Measurements from ENCODE around the gene GPR157.

Gene GPR157

DNA sequence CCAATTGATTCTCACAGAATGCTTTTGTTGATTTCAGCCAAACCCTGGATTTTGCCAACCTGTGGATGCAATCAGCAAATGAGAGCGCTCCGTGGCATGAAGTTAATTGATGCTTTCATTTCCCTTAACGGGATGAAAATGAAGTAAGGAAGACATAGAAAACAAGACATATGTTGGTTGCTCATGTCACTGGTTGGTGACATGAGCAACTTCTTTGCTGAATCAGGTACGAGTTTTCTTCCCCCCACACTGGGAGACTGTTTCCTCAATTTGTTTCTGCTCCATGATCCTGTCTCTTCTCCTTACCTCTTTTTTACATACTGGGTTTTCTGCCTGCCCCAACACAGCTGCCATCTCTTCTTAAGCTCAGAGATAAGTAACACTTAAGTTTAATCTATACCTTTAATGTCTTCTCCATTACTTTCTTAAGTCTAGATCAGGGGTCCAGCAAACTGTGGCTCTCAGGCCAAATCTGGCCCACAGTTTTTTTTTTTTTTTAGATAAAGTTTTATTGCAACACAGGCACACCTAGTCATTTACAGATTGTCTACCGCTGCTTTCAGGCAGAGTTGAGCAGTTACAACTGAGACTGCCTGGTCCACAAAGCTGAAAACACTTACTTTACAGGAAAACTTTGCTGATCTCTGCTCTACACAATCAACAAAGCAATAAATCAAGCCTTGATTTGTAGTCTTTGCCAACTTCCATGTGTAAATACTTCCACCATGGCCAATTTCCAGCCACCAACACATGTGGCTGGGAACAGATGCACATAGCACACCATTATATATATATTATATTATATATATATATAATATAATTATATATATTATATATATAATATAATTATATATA, 13.3 kb downstream of the GPR157 start:
- DNase-seq: peak in 1 of 2 donors; percentile 4

DNA sequence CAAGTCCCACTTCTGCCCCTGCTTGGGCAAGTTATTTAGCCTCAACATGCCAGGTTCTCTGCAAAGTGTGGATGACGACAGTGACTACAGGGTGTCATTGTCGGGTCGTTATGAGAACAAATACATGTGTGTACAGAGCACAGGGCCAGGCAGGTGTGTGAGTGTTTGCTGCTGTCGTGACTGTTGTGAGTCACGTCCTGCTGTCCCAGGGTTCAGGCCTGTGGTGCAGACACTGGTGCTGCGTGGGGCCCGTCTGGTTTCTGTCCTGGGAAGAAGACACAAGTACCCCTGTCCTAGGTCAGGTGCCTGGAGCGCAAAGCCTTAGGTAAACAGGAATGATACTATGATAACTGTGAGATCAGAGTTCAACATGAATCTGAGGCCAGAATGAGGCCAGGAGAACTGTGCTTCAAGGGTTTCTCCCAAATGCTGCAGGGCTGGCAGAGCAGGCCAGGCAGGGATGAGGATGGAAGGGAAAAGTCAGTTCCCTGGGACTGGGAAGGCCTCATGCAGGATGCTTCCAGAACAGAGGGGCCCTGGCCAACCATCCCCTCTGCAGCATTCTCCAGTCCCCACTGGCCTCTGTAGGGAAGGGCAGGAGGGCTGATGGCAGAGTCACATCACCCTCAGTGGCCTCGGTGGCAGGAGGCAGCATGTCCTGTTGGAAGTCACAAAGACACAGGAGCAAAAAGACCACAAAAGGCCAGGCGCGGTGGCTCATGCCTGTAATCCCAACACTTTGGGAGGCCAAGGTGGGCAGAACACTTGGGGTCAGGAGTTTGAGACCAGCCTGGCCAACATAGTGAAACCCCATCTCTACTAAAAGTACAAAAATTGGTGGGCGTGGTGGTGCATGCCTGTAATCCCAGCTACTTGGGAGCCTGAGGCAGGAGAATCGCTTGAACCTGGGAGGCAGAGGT, 15.7 kb downstream of the GPR157 start:
- DNase-seq: no peak

DNA sequence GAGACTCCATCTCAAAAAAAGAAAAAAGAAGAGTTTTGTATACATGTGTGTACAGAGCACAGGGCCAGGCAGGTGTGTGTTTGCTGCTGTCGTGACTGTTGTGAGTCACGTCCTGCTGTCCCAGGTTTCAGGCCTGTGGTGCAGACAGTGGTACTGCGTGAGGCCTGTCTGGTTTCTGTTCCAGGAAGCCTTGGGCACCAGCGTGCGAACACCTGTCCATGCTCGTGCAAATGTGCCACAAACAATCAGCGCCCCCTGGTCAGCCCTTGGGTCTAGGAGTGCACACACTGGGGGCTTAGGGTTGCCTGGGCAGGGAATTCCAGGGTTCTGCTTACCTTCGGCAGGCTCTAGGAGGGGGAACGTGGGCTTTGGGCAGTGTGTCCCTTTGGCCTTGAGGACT, 16.9 kb downstream of the GPR157 start:
- no peak for DNase-seq

DNA sequence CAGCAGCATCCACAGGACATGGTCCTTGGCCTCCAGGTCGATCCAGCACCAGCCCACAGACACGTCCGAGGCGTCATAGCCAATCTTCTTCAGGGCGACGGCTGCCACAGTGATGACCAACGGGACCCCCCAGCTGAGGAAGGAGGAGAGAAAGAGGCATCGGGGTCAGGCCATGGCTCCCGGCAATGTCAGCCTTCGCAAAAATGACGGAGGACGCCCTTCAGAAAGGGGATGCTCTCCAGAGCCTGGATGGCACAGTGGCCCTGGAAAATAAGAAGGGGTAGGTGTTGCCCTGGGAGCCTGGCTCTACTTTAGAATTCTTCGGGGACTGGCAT, 17.6 kb downstream of the GPR157 start:
- no peak for DNase-seq

DNA sequence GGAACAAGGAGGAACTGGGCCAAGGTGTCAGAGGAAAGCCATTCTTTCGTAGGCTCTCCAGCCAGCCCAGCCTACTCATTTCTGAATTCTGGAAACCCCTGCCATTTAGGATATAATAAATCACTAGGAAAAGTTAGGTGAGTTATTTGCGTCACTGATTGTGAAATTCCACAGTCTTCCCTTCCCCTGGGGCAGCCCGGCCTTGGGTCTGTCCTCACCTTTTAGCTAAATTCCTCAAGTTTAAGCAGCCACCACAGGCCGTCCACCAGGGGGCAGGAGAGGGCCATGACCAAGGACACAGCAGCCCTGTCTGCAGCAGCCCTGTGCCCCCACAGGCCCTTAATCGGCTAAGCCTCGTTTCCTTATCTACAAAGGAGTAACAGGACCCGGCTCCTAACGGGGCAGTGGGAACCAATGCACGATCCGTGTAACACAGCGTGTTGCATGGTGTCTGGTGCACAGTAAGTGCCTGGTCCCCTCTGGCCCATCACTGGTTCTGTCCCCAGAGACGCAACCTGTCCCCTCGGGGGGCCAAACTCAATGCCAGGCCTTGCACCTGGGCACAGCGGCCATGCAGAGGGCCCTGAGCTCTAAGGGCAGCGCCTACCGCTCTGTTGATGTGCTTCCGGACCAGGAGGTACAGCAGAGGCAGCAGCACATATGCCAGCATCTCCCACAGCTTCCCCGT, 18.1 kb downstream of the GPR157 start:
- DNase-seq: peak; percentile 74 to 84

DNA sequence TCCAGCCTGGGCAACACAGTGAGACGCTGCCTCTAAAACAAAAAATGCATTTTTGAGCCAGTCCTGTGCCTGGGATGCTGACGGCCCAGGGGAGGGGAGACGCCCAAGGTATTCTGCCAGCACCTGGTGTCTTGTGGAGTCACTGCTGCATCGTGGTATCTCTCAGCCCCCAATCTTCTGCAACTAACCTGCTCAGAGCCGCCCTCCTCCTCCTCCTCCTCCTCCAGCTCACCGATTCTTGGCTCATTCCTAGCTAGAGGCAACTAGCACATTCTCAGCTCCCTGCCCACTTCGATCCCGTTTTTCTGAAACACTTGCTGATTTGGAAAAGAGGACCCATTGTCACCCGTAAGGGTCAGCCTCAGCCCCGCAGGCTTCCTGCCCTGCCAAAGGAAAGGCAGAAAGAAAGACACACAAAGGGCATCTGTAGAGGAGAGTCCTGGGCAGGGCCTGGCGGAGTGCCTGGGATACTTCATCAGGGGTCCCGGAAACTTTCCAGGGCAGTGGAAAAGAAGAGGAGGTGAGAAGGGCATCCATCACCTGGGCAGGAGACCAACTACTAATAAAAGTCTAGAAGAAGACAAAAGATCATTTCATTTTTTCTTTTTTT, 20.7 kb downstream of the GPR157 start:
- DNase-seq: no peak

DNA sequence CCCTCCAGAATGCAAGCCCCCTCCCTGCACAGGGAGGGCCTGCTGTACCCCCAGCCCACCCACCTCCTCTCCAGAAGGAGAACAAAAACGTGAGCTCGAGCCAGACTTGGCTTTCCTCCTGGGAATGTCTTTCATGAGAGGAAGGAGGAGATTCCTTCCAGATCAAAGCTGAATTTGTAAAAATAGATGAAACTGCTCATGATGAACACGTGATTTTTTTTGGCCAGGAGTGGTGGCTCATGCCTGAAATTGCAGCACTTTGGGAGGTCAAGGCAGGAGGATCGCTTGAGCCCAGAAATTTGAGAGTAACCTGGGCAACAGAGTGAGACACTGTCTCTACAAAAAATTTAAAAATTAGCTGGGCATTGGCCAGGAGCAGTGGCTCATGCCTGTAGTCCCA, 21.8 kb downstream of the GPR157 start:
- no peak for DNase-seq

DNA sequence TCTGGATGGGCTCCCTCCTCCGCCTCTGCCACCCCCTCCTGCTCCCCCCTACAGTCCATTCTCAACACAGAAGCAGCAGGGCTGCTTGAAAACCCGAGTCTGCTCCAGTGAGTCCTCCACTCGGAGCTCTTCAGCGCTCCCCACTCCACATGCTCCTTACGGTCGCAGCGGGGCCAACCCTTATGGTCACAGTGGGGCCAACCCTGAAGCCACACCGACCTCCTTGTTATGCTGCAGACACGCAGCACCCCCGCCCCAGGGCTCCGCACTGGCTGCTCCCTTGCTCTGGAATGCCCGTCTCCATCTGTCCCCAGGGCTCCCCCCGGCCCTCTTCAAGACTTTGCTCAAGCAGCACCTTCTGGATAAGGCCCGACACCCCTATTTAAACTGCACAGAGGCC, 22.6 kb downstream of the GPR157 start:
- no peak for DNase-seq

DNA sequence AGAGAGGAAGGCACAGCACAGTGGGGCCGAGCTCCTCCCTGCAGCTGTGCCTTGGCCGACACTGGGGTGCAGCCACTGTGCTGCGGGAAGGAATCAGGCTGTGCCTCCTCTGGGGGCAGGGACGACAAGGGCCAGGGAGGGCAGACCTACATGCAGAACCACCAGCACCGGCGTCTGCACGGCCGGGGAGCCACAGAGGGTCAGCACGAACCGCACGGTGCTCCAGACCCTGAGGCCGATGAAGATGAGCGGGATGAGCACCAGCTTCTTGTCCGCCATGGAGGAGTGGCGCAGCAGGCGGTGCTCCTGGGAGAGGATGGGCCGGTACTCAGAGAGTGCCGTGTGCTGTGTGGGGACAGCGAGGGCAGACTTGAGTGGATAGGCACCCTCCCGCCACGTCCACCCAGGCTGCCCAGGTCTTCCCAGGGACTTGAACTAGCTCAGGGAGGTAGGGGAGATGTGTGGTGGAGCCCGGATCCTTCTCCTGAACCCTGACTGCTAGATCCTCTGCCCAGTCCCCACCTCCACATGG, 23.5 kb downstream of the GPR157 start:
- no peak for DNase-seq

DNA sequence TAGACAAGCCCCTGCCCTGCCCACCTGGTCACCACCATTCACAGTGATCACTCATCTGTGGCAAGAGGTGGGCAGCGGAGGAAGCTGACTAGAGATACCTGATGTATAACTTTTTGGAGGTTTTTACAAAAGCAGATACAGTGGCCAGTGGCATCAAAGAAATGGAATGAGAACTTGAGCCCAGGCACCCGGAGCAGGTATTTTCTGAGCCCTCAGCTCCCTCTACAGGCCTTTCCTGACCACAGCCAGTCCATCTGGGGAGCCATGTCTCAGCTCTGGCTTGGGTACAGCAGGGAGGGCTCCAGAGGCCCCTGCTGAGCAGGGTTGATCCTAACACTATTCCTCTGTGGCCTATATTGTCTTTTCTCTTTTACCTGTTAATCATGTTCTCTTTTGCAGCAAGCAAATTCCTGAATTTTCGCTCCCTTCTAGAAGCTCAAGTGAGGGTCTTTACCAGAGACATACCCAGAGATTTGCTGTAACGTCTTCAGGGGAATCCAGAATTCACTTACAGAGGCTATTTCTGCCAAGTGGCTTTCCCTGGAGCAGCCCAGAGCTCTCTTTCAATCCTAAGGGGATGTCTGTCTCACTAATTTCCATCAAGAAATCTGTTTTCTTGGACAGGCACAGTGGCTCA, 27.3 kb downstream of the GPR157 start:
- DNase-seq: peak; percentile 56 to 77

DNA sequence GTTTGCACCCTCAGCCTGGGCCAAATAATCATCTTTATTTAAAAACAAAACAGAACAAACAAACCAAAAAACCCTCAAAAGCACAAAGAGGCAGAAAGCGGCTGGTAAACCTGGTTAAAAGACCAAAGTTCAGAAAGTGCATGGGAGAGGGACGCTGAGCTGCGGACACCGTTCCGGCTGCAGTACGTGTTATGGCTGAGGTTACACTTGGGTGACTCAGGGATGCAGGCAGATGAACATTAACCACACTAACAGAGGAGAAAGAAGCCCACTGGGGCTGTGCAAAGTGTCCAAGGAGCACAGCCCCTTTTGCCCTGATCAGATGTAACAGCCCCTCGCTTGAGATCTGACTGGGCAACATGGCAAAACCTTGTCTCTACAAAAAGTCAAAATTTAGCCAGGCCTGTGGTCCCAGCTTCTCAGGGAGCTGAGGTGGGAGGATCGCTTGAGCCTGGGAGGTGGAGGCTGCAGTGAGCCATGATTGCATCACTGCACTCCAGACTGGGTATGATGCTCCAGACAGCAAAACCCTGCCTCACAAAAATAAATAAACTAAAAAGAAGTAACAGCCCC, 28.3 kb downstream of the GPR157 start:
- no peak for DNase-seq

DNA sequence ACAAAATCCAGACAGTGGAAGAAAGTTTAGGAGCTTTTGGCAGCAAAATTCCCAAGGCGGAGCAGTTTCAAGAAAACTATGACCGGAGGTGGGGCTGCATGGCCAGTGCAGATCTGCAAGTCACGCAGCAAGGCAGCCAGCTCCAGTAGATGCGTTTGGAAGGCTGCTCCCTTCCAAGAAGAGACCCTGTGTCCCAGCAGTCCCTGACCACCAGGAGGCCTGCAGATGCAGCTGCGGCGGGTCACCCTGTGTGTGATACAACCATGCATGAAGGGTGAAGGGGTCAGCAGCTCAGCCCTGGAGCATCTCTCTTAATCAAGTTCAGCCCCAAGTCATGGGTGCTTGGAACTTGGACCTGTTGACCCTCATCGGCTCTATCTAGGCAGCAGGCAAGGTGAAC, 29.3 kb downstream of the GPR157 start:
- no peak for DNase-seq

DNA sequence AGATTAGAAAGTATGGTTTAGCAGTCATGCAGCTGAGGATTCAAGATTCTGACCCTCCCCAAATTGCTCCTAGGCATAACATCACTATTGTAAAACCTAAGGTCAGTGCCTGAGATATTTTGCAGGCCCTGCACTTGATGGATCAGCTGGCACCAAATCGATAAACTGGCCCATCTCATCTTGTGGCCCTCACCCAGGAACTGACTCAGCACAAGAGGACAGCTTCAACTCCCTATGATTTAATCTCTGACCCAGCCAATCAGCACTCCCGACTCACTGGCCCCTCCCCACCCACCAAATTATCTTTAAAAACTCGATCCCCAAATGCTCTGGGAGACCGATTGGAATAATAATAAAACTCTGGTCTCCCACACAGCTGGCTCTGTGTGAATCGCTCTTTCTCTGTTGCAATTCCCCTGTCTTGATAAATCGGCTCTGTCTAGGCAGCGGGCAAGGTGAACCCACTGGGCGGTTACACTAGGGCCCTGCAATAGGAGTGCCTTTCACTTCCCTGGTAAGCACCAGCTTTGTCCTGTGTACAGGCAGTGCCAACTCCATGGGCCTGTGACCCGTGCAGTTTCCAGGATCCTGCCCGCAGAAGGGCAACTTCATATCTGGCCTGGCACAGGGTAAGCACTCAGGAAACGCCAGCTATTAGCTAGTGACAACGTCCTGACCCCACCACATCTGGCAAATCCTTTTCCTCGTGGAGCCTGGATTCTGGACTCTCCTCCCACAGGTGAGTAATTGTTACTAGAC, 30.8 kb downstream of the GPR157 start:
- no peak for DNase-seq

DNA sequence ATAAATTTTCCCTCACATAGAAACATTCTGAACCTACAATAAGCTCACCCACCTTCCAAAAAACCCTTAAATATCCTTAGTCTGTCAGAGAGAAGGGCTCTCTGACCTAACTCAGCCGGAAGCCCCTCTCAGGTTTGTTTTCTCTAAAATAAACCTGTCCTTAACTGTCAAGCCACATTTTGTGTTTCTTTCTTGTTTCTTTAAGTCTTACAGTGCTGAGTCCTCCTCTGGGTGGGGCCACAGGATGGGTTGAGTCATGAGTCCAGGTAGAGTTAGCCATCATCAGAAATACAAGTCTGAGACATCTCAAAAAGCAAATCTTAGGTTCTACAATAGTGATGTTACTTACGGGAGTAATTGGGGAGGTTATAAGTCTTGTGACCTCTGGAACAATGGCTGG, 33.1 kb downstream of the GPR157 start:
- DNase-seq: no peak

DNA sequence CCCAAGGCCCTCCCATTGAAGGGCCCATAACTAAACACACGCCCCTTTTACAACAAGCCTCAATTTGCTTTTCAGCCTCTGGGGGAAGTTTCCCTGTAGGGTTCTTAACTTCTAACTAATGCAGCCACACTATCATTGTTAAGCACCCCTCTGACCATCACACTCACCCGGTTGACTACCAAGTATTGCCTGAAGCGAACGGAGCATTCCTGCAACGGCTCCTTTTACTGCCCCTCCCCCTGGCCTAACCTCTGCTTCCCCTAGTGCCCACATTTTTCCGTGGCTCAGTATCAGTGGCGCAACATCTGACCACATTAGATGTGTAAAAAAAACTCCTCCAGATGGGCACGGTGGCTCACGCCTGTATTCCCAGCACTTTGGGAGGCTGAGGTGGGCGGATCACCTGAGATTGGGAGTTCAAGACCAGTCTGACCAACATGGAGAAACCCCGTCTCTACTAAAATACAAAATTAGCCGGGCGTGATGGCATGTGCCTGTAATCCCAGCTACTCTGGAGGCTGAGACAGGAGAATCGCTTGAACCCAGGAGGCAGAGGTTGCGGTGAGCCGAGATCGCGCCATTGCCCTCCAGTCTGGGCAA, 34.8 kb downstream of the GPR157 start:
- peak; percentile 32 to 54 for DNase-seq

DNA sequence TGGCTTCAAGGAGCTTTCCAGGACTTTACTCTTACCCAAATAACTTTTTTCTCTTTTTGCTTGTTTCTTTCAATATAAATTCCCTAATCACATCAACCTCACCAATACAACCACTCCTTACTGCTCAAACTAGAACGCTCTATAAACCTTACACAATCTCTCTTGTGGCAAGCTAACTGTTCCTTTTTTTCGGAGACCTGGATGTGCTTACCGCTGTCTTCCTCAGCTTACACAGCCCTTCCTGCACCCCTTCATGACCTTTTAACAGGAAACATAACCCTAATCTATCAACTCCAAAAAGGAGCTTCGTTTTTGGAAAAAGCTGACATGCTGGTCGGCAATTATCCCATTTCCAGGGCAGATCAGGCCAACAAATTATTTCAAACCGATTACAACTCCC, 35.3 kb downstream of the GPR157 start:
- DNase-seq: peak in 1 of 2 donors; percentile 32

DNA sequence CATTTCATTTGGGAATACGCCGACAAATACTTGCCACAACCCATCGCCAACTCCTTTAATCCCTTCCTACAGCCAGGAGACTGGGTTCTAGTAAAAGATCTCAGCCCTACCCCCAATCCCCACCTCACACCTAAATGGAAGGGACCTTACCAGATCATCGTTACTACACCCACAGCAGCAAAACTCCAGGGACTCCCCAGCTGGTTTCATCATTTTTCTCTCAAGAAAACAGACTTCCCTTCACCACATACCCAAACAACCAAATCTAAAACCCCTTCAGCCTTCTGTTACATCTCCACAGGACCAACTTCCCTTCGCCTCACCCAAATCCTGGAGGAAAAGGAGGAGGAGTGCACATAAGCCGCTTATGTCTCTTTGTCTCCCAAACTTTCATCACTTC, 35.8 kb downstream of the GPR157 start:
- peak; percentile 18 to 22 for DNase-seq

DNA sequence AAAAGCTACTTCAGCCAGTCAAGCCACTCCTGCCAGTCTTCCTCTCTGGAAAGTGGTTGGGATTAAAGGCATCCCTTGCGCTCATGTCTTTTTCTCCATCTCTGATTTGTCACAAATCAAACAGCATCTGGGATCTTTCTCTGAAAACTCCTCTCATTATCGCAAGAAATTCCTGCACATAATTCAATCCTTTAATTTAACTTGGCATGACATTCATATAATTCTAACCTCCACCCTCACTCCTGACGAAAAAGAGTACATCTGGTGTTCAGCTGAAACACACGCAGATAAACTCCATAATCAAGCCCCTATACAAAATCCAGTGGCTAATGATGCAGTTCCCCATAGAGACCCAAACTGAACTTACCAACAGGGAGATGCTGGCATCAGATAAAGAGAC, 40.1 kb downstream of the GPR157 start:
- no peak for DNase-seq

DNA sequence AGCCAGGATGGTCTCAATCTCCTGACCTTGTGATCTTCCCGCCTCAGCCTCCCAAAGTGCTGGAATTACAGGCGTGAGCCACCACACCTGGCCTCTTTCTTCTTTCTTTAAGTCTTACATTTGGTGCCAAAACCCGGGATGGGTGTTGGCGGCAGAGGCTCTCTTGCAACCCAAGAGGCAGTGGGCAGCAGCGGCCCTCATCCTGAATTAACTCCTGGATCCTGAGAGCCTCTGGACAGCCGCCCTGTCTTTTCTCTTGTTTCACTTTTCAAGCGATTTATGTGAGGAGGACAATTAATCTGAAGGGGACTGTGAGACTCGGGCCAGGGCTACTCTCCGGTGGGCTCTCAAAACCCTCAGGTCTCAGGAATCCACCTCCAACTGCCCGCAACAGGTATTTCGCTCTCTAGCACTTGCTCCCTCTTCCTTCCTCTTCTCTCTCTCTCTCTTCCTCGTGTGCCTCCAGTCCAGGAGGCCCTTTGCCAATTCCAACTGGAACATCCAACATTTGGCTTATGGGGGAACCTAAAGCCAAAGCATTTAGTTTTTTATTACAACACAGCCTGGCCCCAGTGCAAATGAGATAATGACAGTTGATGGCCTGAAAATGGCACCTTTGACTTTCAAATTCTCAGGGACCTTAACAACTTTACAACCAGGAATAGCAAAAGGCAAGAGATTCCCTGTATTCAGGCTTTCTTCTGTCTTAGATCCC, 41.3 kb downstream of the GPR157 start:
- no peak for DNase-seq

DNA sequence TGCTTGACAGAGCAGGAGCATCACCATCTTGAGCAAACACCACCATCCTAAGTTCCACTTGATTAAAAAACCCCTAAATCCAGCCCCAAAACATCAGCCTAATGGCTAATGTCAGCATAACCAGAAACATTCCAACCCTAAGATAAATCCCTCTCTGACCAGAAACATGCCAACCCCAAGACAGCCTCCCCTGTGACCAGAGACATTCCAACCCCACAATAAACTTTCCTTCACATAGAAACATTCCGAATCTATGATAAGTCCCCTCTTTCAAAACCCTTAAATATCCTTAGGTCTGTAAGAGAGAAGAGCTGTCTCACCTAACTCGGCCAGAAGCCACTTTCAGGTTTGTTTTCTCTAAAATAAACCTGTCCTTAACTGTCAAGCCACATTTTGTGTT, 42.1 kb downstream of the GPR157 start:
- DNase-seq: no peak

Data from inflammatory macrophage (primary cell).